Activated naive CD8-positive, alpha-beta T cell treated with anti-CD3 and anti-CD28 coated beads for 36 hours (primary cell): ENCODE results near the gene UGT2A1. TPM values are rescaled to one million over a fixed set of nuclear protein-coding genes. Genes with fewer than 3 reads are reported as not detected.

Experiments used
- total RNA-seq, 2 experiments: library from RNA; stranded (reverse); gene quantifications; one replicate each; pipeline ENCODE4 v1.2.3, GENCODE V29; 2021

Gene UGT2A1
- total RNA-seq, 2 experiments from 2014 or later, result not detected

Other genes starting within 250 kb of the UGT2A1 start
- not detected for gene UGT2B4, start 157.3 kb downstream of the UGT2A1 start, total RNA-seq
- not detected for gene UGT2A2, start 13.6 kb downstream of the UGT2A1 start, total RNA-seq
- gene SULT1B1, start 107.4 kb upstream of the UGT2A1 start, total RNA-seq, result under 1 TPM; 0.64 to 0.80 TPM
- gene SULT1E1, start 206.9 kb upstream of the UGT2A1 start, total RNA-seq, result not detected